NB4 (cell line): Measurements from ENCODE around the gene ZNF90.

Source experiments
- CTCF ChIP-seq: IDR thresholded peaks from one replicate; pipeline ENCODE4 v1.5.1; 2012; ENCODE audit warnings: low read depth, low read length
- POLR2A ChIP-seq: IDR thresholded peaks from 2 replicates; pipeline ENCODE4 v1.6.1; 2011; ENCODE audit warnings: mild to moderate bottlenecking; ENCODE audit not compliant: insufficient read length; ENCODE audit errors: extremely low read depth

DNA sequence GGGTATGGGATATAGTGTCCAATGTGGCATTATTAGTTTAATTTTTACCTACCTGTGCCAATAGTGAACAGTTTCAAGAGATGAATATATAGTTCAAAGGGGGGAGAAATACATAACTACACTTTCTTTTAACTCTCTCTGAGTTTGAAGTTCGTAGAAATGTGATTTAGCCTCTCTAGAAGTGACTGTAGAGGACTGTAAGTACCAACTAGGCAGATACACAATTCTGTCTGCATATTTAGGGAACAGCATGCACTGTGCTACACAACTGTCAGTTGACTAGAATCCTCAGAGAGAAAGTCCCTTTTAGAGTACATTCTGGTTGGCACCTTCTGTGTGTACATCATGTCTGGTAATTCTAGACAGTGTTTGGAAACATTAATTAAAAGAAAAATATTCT, 17.5 kb upstream of the ZNF90 start:
- TF ChIP-seq CTCF (no peak), POLR2A (no peak)
